A673 (cell line): ENCODE results near the gene CNNM3. TPM values are rescaled to one million over a fixed set of nuclear protein-coding genes. Genes with fewer than 3 reads are reported as not detected.
A peak's percentile ranks its signal among the peaks of the same experiment; 100 is the strongest.

Source experiments
- BruUV-seq: library from RNA; stranded (reverse); fragments of 400-500 nt; replicated peaks from 2 replicates; lab custom pipeline; 2021; lab: Mats Ljungman, UMichigan
- CTCF ChIA-PET: fragments of 300-600 bp; sonication (Branson Sonifier 250); formaldehyde crosslinking; loops from one replicate; lab custom pipeline; 2022; ENCODE audit warnings: antibody characterized with exemption; lab: Charles Lee
- POLR2A ChIA-PET: fragments of 300-600 bp; sonication (Branson Sonifier 250); formaldehyde crosslinking; loops from one replicate; lab custom pipeline; 2022; ENCODE audit warnings: antibody characterized with exemption; ENCODE audit not compliant: low non-redundant PET; lab: Charles Lee
- DNase-seq: peaks from one replicate; pipeline ENCODE4 v3.0.0-alpha.2; 2015; ENCODE audit warnings: low spot score
- H3K27ac ChIP-seq: fragments of 200-600 bp; sonication (generic); 2 replicates; pipeline ENCODE4 v1.5.1; 2016; ENCODE audit warnings: mixed run types, low read depth, mild to moderate bottlenecking, mixed read lengths, antibody characterized with exemption, low read length; ENCODE audit not compliant: poor library complexity, severe bottlenecking
- H3K27me3 ChIP-seq: fragments of 200-600 bp; sonication (generic); replicated peaks from 2 replicates; pipeline ENCODE4 v1.6.1; 2017; ENCODE audit warnings: mixed run types, low read depth, mild to moderate bottlenecking, mixed read lengths, antibody characterized with exemption, low read length; ENCODE audit not compliant: insufficient read depth, poor library complexity
- H3K36me3 ChIP-seq: fragments of 200-600 bp; sonication (generic); 2 replicates; pipeline ENCODE4 v1.6.1; 2016; ENCODE audit warnings: mixed run types, mild to moderate bottlenecking, mixed read lengths, antibody characterized with exemption, low read length; ENCODE audit not compliant: insufficient read depth, poor library complexity, severe bottlenecking
- H3K4me1 ChIP-seq: fragments of 200-600 bp; sonication (generic); 2 replicates; pipeline ENCODE4 v1.6.1; 2017; ENCODE audit warnings: mixed run types, mild to moderate bottlenecking, mixed read lengths, antibody characterized with exemption, low read length; ENCODE audit not compliant: insufficient read depth, poor library complexity, severe bottlenecking
- H3K4me3 ChIP-seq: fragments of 200-600 bp; sonication (generic); 2 replicates; pipeline ENCODE4 v1.5.1; 2016; ENCODE audit warnings: low read depth, mixed run types, mild to moderate bottlenecking, mixed read lengths, low read length; ENCODE audit not compliant: poor library complexity, severe bottlenecking
- H3K9me3 ChIP-seq: fragments of 200-600 bp; sonication (generic); 2 replicates; pipeline ENCODE4 v1.6.1; 2016; ENCODE audit warnings: mixed run types, low read depth, mild to moderate bottlenecking, mixed read lengths, antibody characterized with exemption, low read length; ENCODE audit not compliant: poor library complexity, severe bottlenecking
- EZH2 ChIP-seq: fragments of 200-600 bp; sonication (generic); IDR thresholded peaks from 2 replicates; pipeline ENCODE4 v1.6.1; 2017; ENCODE audit warnings: borderline replicate concordance, low read depth, mild to moderate bottlenecking, mixed read lengths, antibody characterized with exemption, low read length; ENCODE audit not compliant: poor library complexity, severe bottlenecking
- intact Hi-C: fragments of 100-400 bp; cut with micrococcal nuclease; formaldehyde crosslinking; loops from one replicate; pipeline ENCODE4 v1.10.0; 2022; ENCODE audit not compliant: unreplicated experiment
- total RNA-seq: library from RNA; stranded (reverse); gene quantifications from 2 replicates; pipeline ENCODE4 v1.2.3, GENCODE V29; 2021
- TF ChIP-seq, protein P1 (sequence below): fragments of 300-800, 200-600 bp; sonication (generic); conservative IDR thresholded peaks from 2 replicates; pipeline ENCODE4 v1.5.1; 2017; ENCODE audit warnings: low read depth, mild to moderate bottlenecking, antibody characterized with exemption, low read length, moderate library complexity, mixed read lengths

CNNM3 gene
- total RNA-seq, 1 experiment from 2014 or later: 20.9 TPM

GRCh38 chr2:96857667-96858372, 41.8 kb downstream of the CNNM3 start, which contains the start of gene ANKRD39:
ANKRD39 (minus strand) TSS chr2:96858016; CDS start chr2:96857987, 29 bp downstream.
- BruUV-seq: no TSS peak
- Histone ChIP-seq H3K27me3 (no peaks in the 10 kb centered on the region), H3K36me3 (peaks cover 33% of the 10 kb centered on the region), H3K27ac (peak within 1 kb of the TSS; percentile 78), H3K4me1 (peaks cover 10% of the 10 kb centered on the region), H3K9me3 (no peaks in the 10 kb centered on the region), H3K4me3 (peak within 1 kb of the TSS; percentile 66)
- ChIA-PET POLR2A (interaction anchor here (0.6 kb wide), 1 partner anchor 10 kb away, joined by 3 read pairs; no protein-coding TSS in a partner anchor), CTCF (interaction anchor here (0.6 to 2.0 kb wide), 9 partner anchors 11 to 462 kb away, joined by 3 to 24 read pairs (median 6); no protein-coding TSS in a partner anchor)
- TF ChIP-seq EZH2: no peak
- TF ChIP-seq, protein P1, sequence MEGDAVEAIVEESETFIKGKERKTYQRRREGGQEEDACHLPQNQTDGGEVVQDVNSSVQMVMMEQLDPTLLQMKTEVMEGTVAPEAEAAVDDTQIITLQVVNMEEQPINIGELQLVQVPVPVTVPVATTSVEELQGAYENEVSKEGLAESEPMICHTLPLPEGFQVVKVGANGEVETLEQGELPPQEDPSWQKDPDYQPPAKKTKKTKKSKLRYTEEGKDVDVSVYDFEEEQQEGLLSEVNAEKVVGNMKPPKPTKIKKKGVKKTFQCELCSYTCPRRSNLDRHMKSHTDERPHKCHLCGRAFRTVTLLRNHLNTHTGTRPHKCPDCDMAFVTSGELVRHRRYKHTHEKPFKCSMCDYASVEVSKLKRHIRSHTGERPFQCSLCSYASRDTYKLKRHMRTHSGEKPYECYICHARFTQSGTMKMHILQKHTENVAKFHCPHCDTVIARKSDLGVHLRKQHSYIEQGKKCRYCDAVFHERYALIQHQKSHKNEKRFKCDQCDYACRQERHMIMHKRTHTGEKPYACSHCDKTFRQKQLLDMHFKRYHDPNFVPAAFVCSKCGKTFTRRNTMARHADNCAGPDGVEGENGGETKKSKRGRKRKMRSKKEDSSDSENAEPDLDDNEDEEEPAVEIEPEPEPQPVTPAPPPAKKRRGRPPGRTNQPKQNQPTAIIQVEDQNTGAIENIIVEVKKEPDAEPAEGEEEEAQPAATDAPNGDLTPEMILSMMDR: peak; percentile 84
- DNase-seq: peak; percentile 98
- intact Hi-C loops: loop anchor here (1.0 to 5.0 kb wide), 2 partner anchors 93 to 254 kb away; partner anchors contain the start of gene ANKRD36

DNA sequence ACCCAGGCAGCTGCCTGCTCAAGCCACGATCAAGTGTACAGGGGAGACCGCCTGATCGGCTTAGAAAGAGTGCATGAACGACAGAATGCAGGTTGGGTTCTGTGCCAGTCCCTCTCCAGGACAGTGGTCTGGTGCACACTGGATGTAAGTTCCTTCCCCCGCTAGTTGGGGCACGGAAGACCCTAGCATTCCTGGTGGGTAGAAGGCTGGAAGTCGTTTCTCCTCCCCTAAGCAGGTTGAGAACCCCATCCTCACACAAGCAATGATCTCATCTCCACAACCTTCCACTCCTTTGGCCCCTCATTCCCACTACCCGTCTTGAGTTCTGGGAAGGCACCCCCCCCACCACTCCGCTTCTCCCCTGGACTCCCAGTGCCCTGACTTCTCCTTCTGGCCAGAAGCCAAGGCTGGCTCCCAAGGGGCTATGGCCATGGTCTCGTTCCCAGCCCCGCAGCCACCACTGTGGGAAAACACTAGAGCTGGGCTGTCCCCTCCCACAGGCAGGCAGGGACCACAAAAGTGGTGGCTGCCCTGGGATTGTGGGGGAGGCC, 43.1 kb downstream of the CNNM3 start:
- peaks cover 38% of the 10 kb centered on the region for H3K36me3 ChIP-seq
- intact Hi-C loops: loop anchor here (5.0 kb wide), 1 partner anchor 253 kb away; the partner anchor contains the start of gene ANKRD36
- BruUV-seq: no TSS peak
- H3K4me3 ChIP-seq: no peak overlapping the region
- ChIA-PET CTCF (interaction anchor here (0.5 kb wide), 1 partner anchor 9 kb away, joined by 6 read pairs; no protein-coding TSS in a partner anchor), POLR2A (no interaction called here)
- no peaks in the 10 kb centered on the region for H3K9me3 ChIP-seq
- TF ChIP-seq, protein P1: no peak
- TF ChIP-seq EZH2: no peak
- peaks cover 10% of the 10 kb centered on the region for H3K4me1 ChIP-seq
- H3K27me3 ChIP-seq: no peaks in the 10 kb centered on the region
- no peak for DNase-seq
- peak overlapping the region; percentile 42 for H3K27ac ChIP-seq

GRCh38 chr2:96859681-96860064, 43.6 kb downstream of the CNNM3 start:
- no peaks in the 10 kb centered on the region for H3K9me3 ChIP-seq
- no TSS peak for BruUV-seq
- peaks cover 10% of the 10 kb centered on the region for H3K4me1 ChIP-seq
- POLR2A ChIA-PET: no interaction called here
- peak overlapping the region; percentile 42 for H3K27ac ChIP-seq
- TF ChIP-seq, protein P1: no peak
- no peak for TF ChIP-seq EZH2
- H3K27me3 ChIP-seq: no peaks in the 10 kb centered on the region
- H3K4me3 ChIP-seq: no peak overlapping the region
- H3K36me3 ChIP-seq: peaks cover 43% of the 10 kb centered on the region
- CTCF ChIA-PET: interaction anchor here (0.5 kb wide), 1 partner anchor 9 kb away, joined by 6 read pairs; no protein-coding TSS in a partner anchor
- DNase-seq: no peak
- intact Hi-C loops: loop anchor here (5.0 kb wide), 1 partner anchor 253 kb away; the partner anchor contains the start of gene ANKRD36
